PC-9 (cell line): ENCODE data around the gene DDIT4.

Experiments used
- CTCF ChIP-seq: fragments of 200-600 bp; sonication (generic); conservative IDR thresholded peaks from 2 replicates; pipeline ENCODE4 v1.6.1; 2017; ENCODE audit warnings: mixed run types, antibody characterized with exemption, mild to moderate bottlenecking, moderate library complexity
- EZH2 ChIP-seq: fragments of 200-600 bp; sonication (generic); IDR thresholded peaks from 2 replicates; pipeline ENCODE4 v1.8.0; 2017; ENCODE audit warnings: antibody characterized with exemption, low read depth

- TF ChIP-seq CTCF (no peak), EZH2 (no peak)
Observed at GRCh38 chr10:72263613-72264241, 10.0 kb upstream of the DDIT4 start.
